ENCODE measurements around the gene GNG12.

Gene GNG12

DNA sequence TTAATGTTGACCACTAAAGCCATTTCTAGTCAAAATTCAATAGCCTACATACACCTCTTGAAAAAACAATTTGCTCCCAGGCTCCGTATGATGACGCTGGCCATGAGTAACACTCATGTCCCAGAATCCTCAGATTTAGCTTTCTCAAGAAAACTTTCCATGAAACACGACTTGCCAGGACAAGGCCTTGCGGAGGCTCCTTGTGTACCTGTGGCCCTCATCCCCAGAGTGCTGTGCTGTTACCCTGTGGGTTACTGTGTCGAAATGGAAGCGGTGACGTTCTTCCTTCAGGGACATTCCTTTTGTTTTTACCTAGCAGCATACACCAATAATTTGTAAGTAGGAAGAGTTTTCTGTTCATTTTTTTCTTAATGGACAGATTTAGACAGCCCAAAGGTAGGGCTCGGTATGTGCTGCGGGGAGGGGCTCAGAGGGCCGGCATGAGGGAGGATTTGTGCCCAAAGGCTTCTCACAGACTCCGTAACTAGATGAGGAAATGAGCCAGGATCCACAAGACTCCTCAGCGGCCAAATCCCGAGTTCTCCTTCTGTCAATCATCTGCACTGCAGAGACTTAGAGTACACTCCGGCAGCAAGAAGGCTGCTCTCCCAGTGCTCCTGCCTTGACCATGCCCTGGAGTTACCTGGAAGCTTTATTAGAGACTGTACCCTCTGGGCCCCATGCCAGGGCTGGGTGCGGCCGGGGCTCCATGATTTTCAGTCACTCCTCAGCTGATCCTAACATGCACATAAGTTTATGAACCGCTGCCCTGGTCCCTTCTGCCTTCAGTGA is 17.8 kb downstream of the GNG12 start:
- DNase-seq (ENCODE audit: low read depth) = no peak

- DNase-seq (ENCODE audit: low read depth) = no peak
Observed at GRCh38 chr1:67814121-67814772, 19.0 kb downstream of the GNG12 start.

- DNase-seq (ENCODE audit: low read depth) = no peak
Observed at GRCh38 chr1:67812226-67812625, 21.0 kb downstream of the GNG12 start.

DNA sequence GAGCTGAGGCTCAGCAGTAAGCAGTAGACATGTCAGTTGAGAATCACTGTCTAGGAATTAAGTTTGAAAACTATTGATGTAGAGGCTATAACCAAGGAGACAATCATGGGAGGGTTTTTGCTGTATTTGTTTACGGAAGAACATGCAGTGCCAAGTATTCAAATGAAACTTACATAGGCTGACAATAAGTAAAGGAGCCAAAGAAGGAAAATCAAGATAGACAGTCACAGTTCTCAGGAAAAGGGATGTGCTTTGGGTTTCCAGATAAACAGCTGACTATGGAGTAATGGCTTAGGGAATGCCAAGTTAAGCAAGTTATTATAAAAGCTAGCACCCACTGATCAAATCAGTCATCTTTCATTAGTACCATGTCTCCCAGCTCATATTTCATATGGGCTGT is 21.5 kb downstream of the GNG12 start:
- DNase-seq (ENCODE audit: low read depth) = no peak

DNA sequence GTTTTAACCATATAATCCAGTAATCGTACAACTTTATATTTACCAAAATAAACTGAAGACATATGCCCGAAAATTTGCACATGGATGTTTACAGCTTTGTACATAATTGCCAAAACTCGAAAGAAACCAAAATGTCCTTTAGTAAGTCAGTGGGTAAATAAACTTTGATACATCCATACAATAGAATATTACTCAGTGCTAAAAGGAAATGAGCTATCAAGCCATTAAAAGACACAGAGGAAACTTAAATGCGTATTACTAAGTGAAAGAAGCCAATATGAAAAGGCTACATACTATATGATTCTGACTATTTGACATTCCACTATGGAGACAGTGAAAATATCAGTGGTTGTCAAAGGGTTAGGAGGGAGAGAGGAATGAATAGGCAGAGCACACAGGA is 23.4 kb downstream of the GNG12 start:
- no peak for DNase-seq (ENCODE audit: low read depth)

- DNase-seq (ENCODE audit: low read depth) = no peak
Observed at GRCh38 chr1:67807282-67807681, 26.0 kb downstream of the GNG12 start.

DNA sequence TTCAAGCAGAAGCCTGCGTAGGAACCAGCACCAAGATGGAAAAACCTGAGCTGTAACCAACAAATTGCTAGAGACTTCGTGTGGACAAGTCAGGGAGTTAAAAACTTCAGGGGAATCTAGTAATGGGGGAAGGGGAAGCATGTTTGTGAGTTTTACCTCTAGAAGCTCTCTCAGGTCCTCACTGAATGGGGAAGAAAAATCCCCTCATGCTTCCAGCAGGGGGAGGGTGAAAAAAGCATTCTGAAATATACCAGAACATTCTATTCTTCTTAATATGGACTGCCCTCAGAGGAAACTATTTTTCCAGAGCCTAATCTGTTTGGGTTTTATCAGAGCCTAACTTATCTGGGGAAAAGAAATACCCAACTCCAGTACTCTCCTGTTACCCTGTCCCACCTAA is 28.6 kb downstream of the GNG12 start:
- DNase-seq (ENCODE audit: low read depth) = no peak

- no peak for DNase-seq (ENCODE audit: low read depth)
Observed at GRCh38 chr1:67803380-67804279, 29.6 kb downstream of the GNG12 start.

GRCh38 chr1:67802565-67802964 is 30.7 kb downstream of the GNG12 start:
- no peak for DNase-seq (ENCODE audit: low read depth)

- DNase-seq (ENCODE audit: low read depth) = no peak
Observed at GRCh38 chr1:67801903-67802302, 31.4 kb downstream of the GNG12 start.

- no peak for DNase-seq (ENCODE audit: low read depth)
Observed at GRCh38 chr1:67795179-67795912, 37.9 kb downstream of the GNG12 start.

GRCh38 chr1:67793562-67793961 is 39.7 kb downstream of the GNG12 start:
- no peak for DNase-seq (ENCODE audit: low read depth)

GRCh38 chr1:67792741-67793458 is 40.4 kb downstream of the GNG12 start:
- no peak for DNase-seq (ENCODE audit: low read depth)

DNA sequence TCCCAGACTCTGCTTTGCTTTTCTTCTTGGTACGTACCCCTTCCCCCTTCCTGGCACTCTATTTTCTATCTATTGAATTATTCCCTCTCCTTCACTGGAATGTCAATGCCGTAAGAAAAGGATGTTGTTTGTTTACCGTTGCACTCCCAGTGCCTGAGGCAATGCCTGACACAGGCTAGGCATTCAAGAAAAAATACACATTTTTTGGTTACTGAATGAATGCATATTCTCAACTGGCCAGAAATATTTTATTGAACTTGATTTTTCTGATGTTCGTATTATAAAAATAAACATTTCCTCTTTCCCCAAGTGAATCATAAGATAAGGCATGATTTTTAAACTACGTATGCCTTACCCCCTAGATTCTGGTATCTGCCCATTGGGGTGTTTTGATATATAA is 41.2 kb downstream of the GNG12 start:
- DNase-seq (ENCODE audit: low read depth) = no peak

DNA sequence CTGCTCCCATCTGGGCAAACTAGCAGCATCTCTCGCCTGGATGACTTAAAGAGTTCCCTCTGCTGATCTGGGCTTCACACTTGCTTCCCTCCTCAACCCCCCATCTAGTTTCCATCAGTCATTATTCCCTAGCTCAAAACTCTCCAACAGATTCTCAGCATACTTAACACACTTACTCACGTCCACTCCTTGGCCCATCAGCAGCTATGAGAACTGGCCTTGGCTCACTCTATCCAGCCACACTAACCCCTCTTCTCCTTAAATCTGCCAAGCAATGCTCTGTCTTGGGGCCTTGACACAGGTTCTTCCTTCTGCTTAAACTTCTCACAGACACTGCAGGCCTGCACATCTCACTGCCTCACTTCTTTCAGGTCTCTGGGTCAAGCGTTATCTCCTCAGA is 41.6 kb downstream of the GNG12 start:
- DNase-seq (ENCODE audit: low read depth) = no peak

- DNase-seq (ENCODE audit: low read depth) = no peak
Observed at GRCh38 chr1:67791261-67791660, 42.0 kb downstream of the GNG12 start.

DNA sequence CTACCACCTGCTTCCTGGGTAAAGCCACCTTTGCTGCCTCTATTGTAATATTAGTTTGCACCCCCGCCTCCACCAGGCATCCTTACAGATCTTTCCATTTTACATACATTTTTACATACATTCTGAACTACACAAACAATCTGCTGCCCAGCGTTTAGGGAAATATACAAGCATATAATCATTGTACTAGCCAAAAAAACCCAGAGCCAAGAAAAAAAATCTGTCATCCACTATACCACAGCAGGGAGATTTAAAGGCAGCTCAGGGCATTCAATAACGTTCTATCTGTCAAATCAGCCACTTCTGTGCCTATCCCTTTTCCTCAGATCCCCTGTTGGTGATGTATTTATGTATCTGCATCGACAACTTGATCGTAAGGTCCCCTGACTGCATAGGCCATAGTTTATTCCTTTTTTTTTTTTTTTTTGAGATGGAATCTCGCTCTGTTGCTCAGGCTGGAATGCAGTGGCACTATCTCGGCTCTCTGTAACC is 43.0 kb downstream of the GNG12 start:
- DNase-seq (ENCODE audit: low read depth) = no peak

GRCh38 chr1:67789551-67789950 is 43.7 kb downstream of the GNG12 start:
- no peak for DNase-seq (ENCODE audit: low read depth)

- no peak for DNase-seq (ENCODE audit: low read depth)
Observed at GRCh38 chr1:67788904-67789303, 44.4 kb downstream of the GNG12 start.

DNA sequence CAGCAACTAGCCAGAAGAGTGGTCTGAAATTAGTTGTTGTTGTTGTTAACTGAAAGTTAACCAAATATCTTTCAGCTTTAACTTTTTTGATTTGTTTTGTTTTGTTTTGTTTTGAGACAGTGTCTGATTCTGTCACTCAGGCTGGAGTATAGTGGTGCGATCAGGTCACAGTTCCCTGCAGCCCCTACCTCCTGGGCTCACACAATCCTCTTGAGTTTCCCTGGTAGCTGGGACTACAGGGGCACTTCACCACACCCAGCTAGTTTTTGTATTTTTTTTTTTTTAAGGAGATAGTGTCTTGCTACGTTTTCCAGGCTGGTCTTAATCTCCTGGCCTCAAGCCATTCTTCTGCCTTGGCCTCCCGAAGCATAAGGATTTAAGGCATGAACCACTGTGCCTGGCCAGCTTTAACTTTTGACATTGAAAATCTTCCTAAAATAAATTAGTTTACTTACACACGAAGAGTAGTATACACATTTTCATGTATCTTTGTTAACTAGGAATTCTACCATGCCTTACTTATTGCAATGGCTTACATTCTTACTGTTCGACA is 45.0 kb downstream of the GNG12 start:
- DNase-seq (ENCODE audit: low read depth) = no peak

GRCh38 chr1:67787746-67788145 is 45.5 kb downstream of the GNG12 start:
- DNase-seq (ENCODE audit: low read depth) = no peak
